ENCODE data around the gene PRPF8.

PRPF8 gene

DNA sequence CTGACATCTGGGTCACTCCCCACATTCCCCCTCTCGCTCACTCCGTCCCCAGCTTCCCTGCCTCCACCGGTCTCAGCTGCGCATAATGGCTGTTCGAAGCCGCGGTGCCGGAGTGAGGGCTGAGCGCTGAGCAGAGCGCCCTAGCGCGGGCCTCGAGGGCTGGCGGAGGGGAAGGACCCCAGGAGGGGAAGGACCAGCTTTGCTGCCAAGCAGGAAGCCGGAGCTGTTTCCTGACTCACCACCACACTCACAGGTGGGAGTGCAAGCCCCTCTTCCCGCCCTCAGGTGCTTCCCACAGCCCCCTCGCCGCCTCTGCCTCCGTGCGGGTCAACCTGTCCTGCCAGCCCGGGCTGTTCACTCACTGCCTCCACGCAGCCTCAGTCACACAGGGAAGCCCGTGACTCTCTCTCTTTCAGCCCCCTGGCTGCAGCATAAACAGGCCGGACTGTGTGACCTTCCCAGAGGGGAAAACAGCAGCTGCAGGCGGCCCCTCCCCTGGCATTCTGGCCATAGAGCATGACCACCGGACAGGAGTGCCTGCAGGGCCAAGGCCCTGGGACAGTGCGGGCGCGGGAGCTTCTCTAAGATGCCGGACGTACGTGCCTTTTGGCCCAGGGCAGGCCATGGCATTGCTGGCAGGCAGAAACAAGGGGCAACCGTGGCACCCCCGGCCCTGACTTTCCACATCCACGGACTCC is 79.7 kb downstream of the PRPF8 start:
- no peaks in the 10 kb centered on the region for H3K36me3 Mint-ChIP-seq (ENCODE audit: low read depth)
- no peak overlapping the region for H3K27ac Mint-ChIP-seq
- H3K27me3 Mint-ChIP-seq (ENCODE audit: low read depth), result no peaks in the 10 kb centered on the region
- no peak overlapping the region for H3K4me3 Mint-ChIP-seq
- no peaks in the 10 kb centered on the region for H3K9me3 Mint-ChIP-seq
- DNase-seq (ENCODE audit: low spot score), result no peak
- no peaks in the 10 kb centered on the region for H3K4me1 Mint-ChIP-seq (ENCODE audit: low read depth)

DNA sequence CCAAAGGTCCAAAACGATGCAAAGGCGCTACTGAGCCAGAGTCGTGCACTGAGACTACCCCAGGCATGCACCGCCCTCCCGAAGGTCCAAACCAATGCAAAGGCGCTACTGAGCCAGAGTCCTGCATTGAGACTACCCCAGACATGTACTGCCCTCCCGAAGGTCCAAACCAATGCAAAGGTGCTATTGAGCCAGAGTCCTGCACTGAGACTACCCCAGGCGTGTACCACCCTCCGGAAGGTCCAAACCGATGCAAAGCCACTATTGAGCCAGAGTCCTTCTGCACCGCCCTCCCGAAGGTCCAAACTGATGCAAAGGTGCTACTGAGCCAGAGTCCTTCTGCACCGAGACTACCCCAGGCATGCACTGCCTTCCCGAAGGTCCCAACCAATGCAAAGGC is 83.1 kb downstream of the PRPF8 start:
- Mint-ChIP-seq H3K4me1 (ENCODE audit: low read depth) (no peaks in the 10 kb centered on the region), H3K4me3 (no peak overlapping the region), H3K27me3 (ENCODE audit: low read depth) (no peaks in the 10 kb centered on the region), H3K36me3 (ENCODE audit: low read depth) (no peaks in the 10 kb centered on the region), H3K9me3 (no peaks in the 10 kb centered on the region), H3K27ac (no peak overlapping the region)
- no peak for DNase-seq (ENCODE audit: low spot score)

Measured in T-helper 2 cell treated with Interferon-gamma antibody and Interleukin-4, amounts not matched to agents 5 μg/mL and 100 μg/mL, for 36 hours (primary cell).